Measurements from ENCODE around the gene TTLL4. TPM values are rescaled to one million over a fixed set of nuclear protein-coding genes. Genes with fewer than 3 reads are reported as not detected.
A peak's percentile ranks its signal among the peaks of the same experiment; 100 is the strongest.

Gene TTLL4
- total RNA-seq, 1 experiment from 2014 or later = 4.5 TPM

- no peaks in the 10 kb centered on the region for H3K9me3 ChIP-seq
- no peaks in the 10 kb centered on the region for H3K27me3 ChIP-seq
- H3K36me3 ChIP-seq = no peaks in the 10 kb centered on the region
- no peak overlapping the region for H3K4me3 ChIP-seq
- no peak for DNase-seq
Observed at GRCh38 chr2:218703341-218703740, 7.3 kb upstream of the TTLL4 start.

GRCh38 chr2:218708086-218708485 is 2.5 kb upstream of the TTLL4 start:
- Histone ChIP-seq H3K27me3 (no peaks in the 10 kb centered on the region), H3K4me3 (no peak overlapping the region), H3K36me3 (peaks cover 4% of the 10 kb centered on the region; the same call in 1 of the 2 replicates), H3K9me3 (no peaks in the 10 kb centered on the region)
- DNase-seq = no peak

- H3K4me3 ChIP-seq = no peak overlapping the region
- peaks cover 7% of the 10 kb centered on the region for H3K36me3 ChIP-seq
- DNase-seq = no peak
- H3K27me3 ChIP-seq = no peaks in the 10 kb centered on the region
- no peaks in the 10 kb centered on the region for H3K9me3 ChIP-seq
Observed at GRCh38 chr2:218709908-218710307, 727 bp upstream of the TTLL4 start.

- H3K9me3 ChIP-seq = no peaks in the 10 kb centered on the region
- no peaks in the 10 kb centered on the region for H3K27me3 ChIP-seq
- peaks cover 10% of the 10 kb centered on the region for H3K36me3 ChIP-seq
- no peak for DNase-seq
- H3K4me3 ChIP-seq = peak overlapping the region; percentile 82
Observed at GRCh38 chr2:218710334-218710686, 325 bp upstream of the TTLL4 start.

GRCh38 chr2:218711550-218711929 is 905 bp downstream of the TTLL4 start:
- H3K27me3 ChIP-seq = no peaks in the 10 kb centered on the region
- no peaks in the 10 kb centered on the region for H3K9me3 ChIP-seq
- DNase-seq = no peak
- peak overlapping the region; percentile 82 for H3K4me3 ChIP-seq
- peaks cover 18% of the 10 kb centered on the region for H3K36me3 ChIP-seq

- no peaks in the 10 kb centered on the region for H3K9me3 ChIP-seq
- no peak overlapping the region for H3K4me3 ChIP-seq
- peaks cover 23% of the 10 kb centered on the region for H3K36me3 ChIP-seq
- DNase-seq = no peak
- no peaks in the 10 kb centered on the region for H3K27me3 ChIP-seq
Observed at GRCh38 chr2:218713922-218714321, 3.3 kb downstream of the TTLL4 start.

- H3K9me3 ChIP-seq = no peaks in the 10 kb centered on the region
Observed at GRCh38 chr2:218716070-218716469, 5.4 kb downstream of the TTLL4 start.

GRCh38 chr2:218717262-218717661 is 6.6 kb downstream of the TTLL4 start:
- H3K4me3 ChIP-seq = no peak overlapping the region
- no peak for DNase-seq
- peaks cover 26% of the 10 kb centered on the region for H3K36me3 ChIP-seq
- no peaks in the 10 kb centered on the region for H3K9me3 ChIP-seq
- H3K27me3 ChIP-seq = no peaks in the 10 kb centered on the region

More at GRCh38 chr2:218716070-218716469, 5.4 kb downstream of the TTLL4 start:
- DNase-seq = no peak
- H3K36me3 ChIP-seq = peaks cover 26% of the 10 kb centered on the region
- no peak overlapping the region for H3K4me3 ChIP-seq
- H3K27me3 ChIP-seq = no peaks in the 10 kb centered on the region

- H3K9me3 ChIP-seq = no peaks in the 10 kb centered on the region
- no peak for DNase-seq
- H3K4me3 ChIP-seq = no peak overlapping the region
- H3K27me3 ChIP-seq = no peaks in the 10 kb centered on the region
- H3K36me3 ChIP-seq = peaks cover 23% of the 10 kb centered on the region
Observed at GRCh38 chr2:218718058-218718457, 7.4 kb downstream of the TTLL4 start.

- DNase-seq = no peak
- peaks cover 20% of the 10 kb centered on the region for H3K36me3 ChIP-seq
- no peak overlapping the region for H3K4me3 ChIP-seq
- no peaks in the 10 kb centered on the region for H3K27me3 ChIP-seq
- H3K9me3 ChIP-seq = no peaks in the 10 kb centered on the region
Observed at GRCh38 chr2:218719457-218719856, 8.8 kb downstream of the TTLL4 start.

GRCh38 chr2:218720048-218721041 is 9.7 kb downstream of the TTLL4 start:
- Histone ChIP-seq H3K9me3 (peaks cover 2% of the 10 kb centered on the region; the same call in 1 of the 2 replicates), H3K27me3 (no peaks in the 10 kb centered on the region), H3K4me3 (no peak overlapping the region), H3K36me3 (peaks cover 16% of the 10 kb centered on the region)
- no peak for DNase-seq

GRCh38 chr2:218721488-218721887 is 10.9 kb downstream of the TTLL4 start:
- DNase-seq = no peak
- Histone ChIP-seq H3K9me3 (peaks cover 13% of the 10 kb centered on the region), H3K27me3 (no peaks in the 10 kb centered on the region), H3K4me3 (no peak overlapping the region), H3K36me3 (peaks cover 11% of the 10 kb centered on the region)

GRCh38 chr2:218721934-218722333 is 11.3 kb downstream of the TTLL4 start:
- peaks cover 10% of the 10 kb centered on the region for H3K36me3 ChIP-seq
- no peak overlapping the region for H3K4me3 ChIP-seq
- no peak for DNase-seq
- peaks cover 17% of the 10 kb centered on the region for H3K9me3 ChIP-seq
- H3K27me3 ChIP-seq = no peaks in the 10 kb centered on the region

- Histone ChIP-seq H3K9me3 (peaks cover 21% of the 10 kb centered on the region), H3K36me3 (peaks cover 15% of the 10 kb centered on the region), H3K27me3 (no peaks in the 10 kb centered on the region), H3K4me3 (no peak overlapping the region)
- DNase-seq = no peak
Observed at GRCh38 chr2:218722419-218722818, 11.8 kb downstream of the TTLL4 start.

GRCh38 chr2:218722876-218723785 is 12.5 kb downstream of the TTLL4 start:
- no peak overlapping the region for H3K4me3 ChIP-seq
- H3K36me3 ChIP-seq = peaks cover 16% of the 10 kb centered on the region
- H3K9me3 ChIP-seq = peaks cover 21% of the 10 kb centered on the region
- no peaks in the 10 kb centered on the region for H3K27me3 ChIP-seq
- DNase-seq = no peak

GRCh38 chr2:218726004-218726574 is 15.5 kb downstream of the TTLL4 start:
- DNase-seq = no peak
- Histone ChIP-seq H3K4me3 (no peak overlapping the region), H3K36me3 (peaks cover 18% of the 10 kb centered on the region), H3K9me3 (peaks cover 21% of the 10 kb centered on the region), H3K27me3 (no peaks in the 10 kb centered on the region)
